GM18505 (cell line): ENCODE measurements around the gene XPNPEP2.

Source experiments
- ATAC-seq: cut with Tn5 transposase; IDR thresholded peaks from one replicate; pipeline ENCODE4 v1.9.1; 2021; ENCODE audit not compliant: unreplicated experiment
- POLR2A ChIP-seq: IDR thresholded peaks from 4 replicates; pipeline ENCODE4 v1.6.1; 2011; ENCODE audit warnings: borderline replicate concordance; ENCODE audit not compliant: insufficient read depth, insufficient read length; ENCODE audit errors: extremely low read depth

XPNPEP2 gene

DNA sequence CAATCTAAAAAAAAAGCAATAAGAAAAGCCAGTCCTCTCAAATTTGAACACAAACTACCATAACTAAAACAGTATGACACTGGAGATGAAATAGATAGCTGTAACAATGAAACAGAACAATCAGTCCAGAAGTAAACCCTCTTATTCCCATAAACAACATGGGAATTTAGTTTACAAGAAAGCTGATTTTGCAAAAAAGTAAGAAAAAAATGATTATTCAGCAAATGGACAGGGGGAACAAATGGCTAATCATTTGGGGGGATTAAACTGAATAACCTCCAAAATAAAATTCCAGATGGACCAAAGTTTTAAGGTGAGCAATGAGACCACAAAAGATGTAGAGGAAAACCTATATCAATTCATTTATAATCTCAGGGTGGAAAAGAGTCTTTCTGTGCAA is 24.9 kb downstream of the XPNPEP2 start:
- no peak for TF ChIP-seq POLR2A
- no peak for ATAC-seq

GRCh38 chrX:129768186-129768585 is 29.4 kb downstream of the XPNPEP2 start:
- no peak for ATAC-seq
- no peak for TF ChIP-seq POLR2A

GRCh38 chrX:129768586-129769466 is 30.0 kb downstream of the XPNPEP2 start:
- TF ChIP-seq POLR2A: no peak
- no peak for ATAC-seq

GRCh38 chrX:129769467-129770154 is 30.8 kb downstream of the XPNPEP2 start:
- TF ChIP-seq POLR2A: peak; percentile 32
- ATAC-seq: peak; percentile 39

- TF ChIP-seq POLR2A: no peak
- no peak for ATAC-seq
These were observed 32.7 kb downstream of the XPNPEP2 start for GRCh38 chrX:129771266-129771995.

- peak; percentile 72 for ATAC-seq
- TF ChIP-seq POLR2A: peak; percentile 56
These were observed 34.1 kb downstream of the XPNPEP2 start for GRCh38 chrX:129772796-129773431.

- TF ChIP-seq POLR2A: no peak
- no peak for ATAC-seq
These were observed 35.1 kb downstream of the XPNPEP2 start for GRCh38 chrX:129773649-129774458.

- TF ChIP-seq POLR2A: peak; percentile 48
- ATAC-seq: peak; percentile 26
These were observed 38.6 kb downstream of the XPNPEP2 start for GRCh38 chrX:129777218-129778030.

GRCh38 chrX:129779086-129779672 is 40.4 kb downstream of the XPNPEP2 start:
- no peak for TF ChIP-seq POLR2A
- no peak for ATAC-seq

DNA sequence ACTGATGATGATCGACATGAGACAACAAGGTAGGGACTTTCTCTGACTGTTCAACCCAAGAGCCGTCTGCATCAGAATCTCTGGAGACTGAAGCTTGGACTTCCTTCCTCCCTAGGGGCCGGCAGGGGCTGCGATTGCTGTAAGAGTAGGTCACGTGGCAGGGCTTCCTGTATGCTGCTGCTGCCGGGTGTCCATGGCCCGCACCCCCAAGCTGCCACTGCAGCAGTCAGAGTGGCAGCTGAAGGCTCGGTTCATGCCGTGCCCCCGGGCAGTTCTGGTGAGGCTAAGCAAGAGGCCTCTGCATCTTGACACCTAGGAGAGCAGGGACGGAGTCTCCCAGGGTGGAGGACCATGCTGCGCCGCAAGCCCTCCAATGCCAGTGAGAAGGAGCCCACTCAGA is 41.0 kb downstream of the XPNPEP2 start, which contains the start of gene SASH3:
SASH3 (plus strand) TSS at position 203 of the 400 bp plus-strand sequence; CDS start at position 352, 149 bp downstream.
- ATAC-seq: peak; percentile 27
- TF ChIP-seq POLR2A: peak; percentile 95
